ENCODE data around the gene TMEM161A.

TMEM161A gene

GRCh38 chr19:19123386-19123785, 14.9 kb downstream of the TMEM161A start:
- Histone ChIP-seq H3K9me3 (ENCODE audit: control extremely low read depth in 1 of 5, control insufficient read depth in 4 of 5, insufficient read depth in 2 of 5, low read depth in 1 of 5, low read length in 4 of 5) (peaks cover 0 to 12% (median 2%) of the 10 kb centered on the region in 5 experiments), H3K27ac (ENCODE audit: insufficient read depth in 1 of 2, low read depth in 1 of 2, low read length in 2 of 2, poor library complexity in 1 of 2, severe bottlenecking in 2 of 2) (no peak overlapping the region), H3K4me3 (ENCODE audit: control insufficient read depth in 1 of 7, extremely low read depth in 1 of 7, insufficient read depth in 4 of 7, low read depth in 2 of 7, low read length in 6 of 7) (no peak overlapping the region), H3K27me3 (replicated peaks in 2 of 5; ENCODE audit: control insufficient read depth in 4 of 5, insufficient read depth in 5 of 5, low read length in 4 of 5) (no peaks in the 10 kb centered on the region), H3K4me1 (ENCODE audit: control extremely low read depth in 1 of 4, control insufficient read depth in 4 of 4, insufficient read depth in 4 of 4, low read length in 3 of 4) (no peaks in the 10 kb centered on the region), H3K36me3 (ENCODE audit: control insufficient read depth in 4 of 4, insufficient read depth in 4 of 4, low read length in 3 of 4) (peaks cover under 1 to 33% (median 14%) of the 10 kb centered on the region in 4 experiments)
- ChIA-PET CTCF (no interaction called here), POLR2A (no interaction called here)
- DNase-seq: no peak

- no peak overlapping the region for H3K27ac ChIP-seq (ENCODE audit: insufficient read depth in 1 of 2, low read depth in 1 of 2, low read length in 2 of 2, poor library complexity in 1 of 2, severe bottlenecking in 2 of 2)
- peaks cover 0 to 12% (median 2%) of the 10 kb centered on the region in 5 experiments for H3K9me3 ChIP-seq (ENCODE audit: control extremely low read depth in 1 of 5, control insufficient read depth in 4 of 5, insufficient read depth in 2 of 5, low read depth in 1 of 5, low read length in 4 of 5)
- no peak overlapping the region for H3K4me3 ChIP-seq (ENCODE audit: control insufficient read depth in 1 of 7, extremely low read depth in 1 of 7, insufficient read depth in 4 of 7, low read depth in 2 of 7, low read length in 6 of 7)
- no CpG with 5 or more reads among the region's 1 CpG for WGBS (ENCODE audit: insufficient coverage)
- H3K36me3 ChIP-seq (ENCODE audit: control insufficient read depth in 4 of 4, insufficient read depth in 4 of 4, low read length in 3 of 4): peaks cover 2 to 33% (median 15%) of the 10 kb centered on the region in 4 experiments
- H3K27me3 ChIP-seq (replicated peaks in 2 of 5; ENCODE audit: control insufficient read depth in 4 of 5, insufficient read depth in 5 of 5, low read length in 4 of 5): no peaks in the 10 kb centered on the region
- ChIA-PET POLR2A (no interaction called here), CTCF (no interaction called here)
- no peaks in the 10 kb centered on the region for H3K4me1 ChIP-seq (ENCODE audit: control extremely low read depth in 1 of 4, control insufficient read depth in 4 of 4, insufficient read depth in 4 of 4, low read length in 3 of 4)
- DNase-seq: no peak
Measured at GRCh38 chr19:19122902-19123301, 15.4 kb downstream of the TMEM161A start.

- H3K36me3 ChIP-seq (ENCODE audit: control insufficient read depth in 4 of 4, insufficient read depth in 4 of 4, low read length in 3 of 4): peaks cover 2 to 33% (median 15%) of the 10 kb centered on the region in 4 experiments
- H3K4me3 ChIP-seq (ENCODE audit: control insufficient read depth in 1 of 7, extremely low read depth in 1 of 7, insufficient read depth in 4 of 7, low read depth in 2 of 7, low read length in 6 of 7): no peak overlapping the region
- no peaks in the 10 kb centered on the region for H3K4me1 ChIP-seq (ENCODE audit: control extremely low read depth in 1 of 4, control insufficient read depth in 4 of 4, insufficient read depth in 4 of 4, low read length in 3 of 4)
- DNase-seq: no peak
- peaks cover 0 to 12% (median 2%) of the 10 kb centered on the region in 5 experiments for H3K9me3 ChIP-seq (ENCODE audit: control extremely low read depth in 1 of 5, control insufficient read depth in 4 of 5, insufficient read depth in 2 of 5, low read depth in 1 of 5, low read length in 4 of 5)
- WGBS (ENCODE audit: insufficient coverage): 96% methylated on average over 7 of the region's 10 CpGs
- POLR2A ChIA-PET: no interaction called here
- H3K27me3 ChIP-seq (replicated peaks in 2 of 5; ENCODE audit: control insufficient read depth in 4 of 5, insufficient read depth in 5 of 5, low read length in 4 of 5): no peaks in the 10 kb centered on the region
- CTCF ChIA-PET: no interaction called here
- H3K27ac ChIP-seq (ENCODE audit: insufficient read depth in 1 of 2, low read depth in 1 of 2, low read length in 2 of 2, poor library complexity in 1 of 2, severe bottlenecking in 2 of 2): no peak overlapping the region
Measured at GRCh38 chr19:19121371-19121770, 16.9 kb downstream of the TMEM161A start.

GRCh38 chr19:19120308-19121231, 17.7 kb downstream of the TMEM161A start:
- Histone ChIP-seq H3K36me3 (ENCODE audit: control insufficient read depth in 4 of 4, insufficient read depth in 4 of 4, low read length in 3 of 4) (peaks cover 2 to 33% (median 15%) of the 10 kb centered on the region in 4 experiments), H3K27me3 (replicated peaks in 2 of 5; ENCODE audit: control insufficient read depth in 4 of 5, insufficient read depth in 5 of 5, low read length in 4 of 5) (no peaks in the 10 kb centered on the region), H3K27ac (ENCODE audit: insufficient read depth in 1 of 2, low read depth in 1 of 2, low read length in 2 of 2, poor library complexity in 1 of 2, severe bottlenecking in 2 of 2) (no peak overlapping the region), H3K9me3 (ENCODE audit: control extremely low read depth in 1 of 5, control insufficient read depth in 4 of 5, insufficient read depth in 2 of 5, low read depth in 1 of 5, low read length in 4 of 5) (peaks cover 0 to 12% (median 2%) of the 10 kb centered on the region in 5 experiments), H3K4me1 (ENCODE audit: control extremely low read depth in 1 of 4, control insufficient read depth in 4 of 4, insufficient read depth in 4 of 4, low read length in 3 of 4) (no peaks in the 10 kb centered on the region), H3K4me3 (ENCODE audit: control insufficient read depth in 1 of 7, extremely low read depth in 1 of 7, insufficient read depth in 4 of 7, low read depth in 2 of 7, low read length in 6 of 7) (no peak overlapping the region)
- POLR2A ChIA-PET: no interaction called here
- DNase-seq: peak in 1 of 3 donors; percentile 16
- CTCF ChIA-PET: no interaction called here
- 96% methylated on average over 24 of the region's 39 CpGs for whole genome bisulfite sequencing (ENCODE audit: insufficient coverage)

- Histone ChIP-seq H3K27me3 (replicated peaks in 2 of 5; ENCODE audit: control insufficient read depth in 4 of 5, insufficient read depth in 5 of 5, low read length in 4 of 5) (no peaks in the 10 kb centered on the region), H3K4me3 (ENCODE audit: control insufficient read depth in 1 of 7, extremely low read depth in 1 of 7, insufficient read depth in 4 of 7, low read depth in 2 of 7, low read length in 6 of 7) (no peak overlapping the region), H3K36me3 (ENCODE audit: control insufficient read depth in 4 of 4, insufficient read depth in 4 of 4, low read length in 3 of 4) (peaks cover 2 to 33% (median 15%) of the 10 kb centered on the region in 4 experiments), H3K27ac (ENCODE audit: insufficient read depth in 1 of 2, low read depth in 1 of 2, low read length in 2 of 2, poor library complexity in 1 of 2, severe bottlenecking in 2 of 2) (no peak overlapping the region), H3K4me1 (ENCODE audit: control extremely low read depth in 1 of 4, control insufficient read depth in 4 of 4, insufficient read depth in 4 of 4, low read length in 3 of 4) (no peaks in the 10 kb centered on the region), H3K9me3 (ENCODE audit: control extremely low read depth in 1 of 5, control insufficient read depth in 4 of 5, insufficient read depth in 2 of 5, low read depth in 1 of 5, low read length in 4 of 5) (peaks cover 0 to 12% (median 2%) of the 10 kb centered on the region in 5 experiments)
- 97% methylated on average over 34 of the region's 39 CpGs for WGBS (ENCODE audit: insufficient coverage)
- ChIA-PET CTCF (interaction anchor here (0.6 kb wide), 1 partner anchor 1049 kb away, joined by 3 read pairs; no protein-coding TSS in a partner anchor), POLR2A (no interaction called here)
- no peak for DNase-seq
Measured at GRCh38 chr19:19119325-19120237, 18.7 kb downstream of the TMEM161A start.

GRCh38 chr19:19115954-19116353, 22.3 kb downstream of the TMEM161A start:
- peaks cover 2 to 19% (median 10%) of the 10 kb centered on the region in 4 experiments for H3K36me3 ChIP-seq (ENCODE audit: control insufficient read depth in 4 of 4, insufficient read depth in 4 of 4, low read length in 3 of 4)
- ChIA-PET POLR2A (interaction anchor here (0.6 kb wide), 1 partner anchor 62 kb away, joined by 3 read pairs; no protein-coding TSS in a partner anchor), CTCF (interaction anchor here (0.9 to 1.8 kb wide), 6 partner anchors 11 to 61 kb away, joined by 3 to 7 read pairs (median 4); no protein-coding TSS in a partner anchor)
- no peaks in the 10 kb centered on the region for H3K9me3 ChIP-seq (ENCODE audit: control extremely low read depth in 1 of 5, control insufficient read depth in 4 of 5, insufficient read depth in 2 of 5, low read depth in 1 of 5, low read length in 4 of 5)
- peak; percentile 16 to 50 (median 25) for DNase-seq
- no peaks in the 10 kb centered on the region for H3K27me3 ChIP-seq (replicated peaks in 2 of 5; ENCODE audit: control insufficient read depth in 4 of 5, insufficient read depth in 5 of 5, low read length in 4 of 5)
- H3K27ac ChIP-seq (ENCODE audit: insufficient read depth in 1 of 2, low read depth in 1 of 2, low read length in 2 of 2, poor library complexity in 1 of 2, severe bottlenecking in 2 of 2): no peak overlapping the region
- peaks cover 0 to 10% (median 4%) of the 10 kb centered on the region in 4 experiments for H3K4me1 ChIP-seq (ENCODE audit: control extremely low read depth in 1 of 4, control insufficient read depth in 4 of 4, insufficient read depth in 4 of 4, low read length in 3 of 4)
- no peak overlapping the region for H3K4me3 ChIP-seq (ENCODE audit: control insufficient read depth in 1 of 7, extremely low read depth in 1 of 7, insufficient read depth in 4 of 7, low read depth in 2 of 7, low read length in 6 of 7)
- 91% methylated on average over 7 of the region's 9 CpGs for WGBS (ENCODE audit: insufficient coverage)

All from common myeloid progenitor, CD34-positive (primary cell).